HG03521 (cell line): ENCODE data around the gene CACNB1.
A peak's percentile ranks its signal among the peaks of the same experiment; 100 is the strongest.

Source experiments
- ATAC-seq: cut with Tn5 transposase; IDR thresholded peaks from one replicate; pipeline ENCODE4 v1.9.1; 2021; ENCODE audit warnings: mild to moderate bottlenecking, moderate library complexity; ENCODE audit not compliant: unreplicated experiment

The CACNB1 gene

DNA sequence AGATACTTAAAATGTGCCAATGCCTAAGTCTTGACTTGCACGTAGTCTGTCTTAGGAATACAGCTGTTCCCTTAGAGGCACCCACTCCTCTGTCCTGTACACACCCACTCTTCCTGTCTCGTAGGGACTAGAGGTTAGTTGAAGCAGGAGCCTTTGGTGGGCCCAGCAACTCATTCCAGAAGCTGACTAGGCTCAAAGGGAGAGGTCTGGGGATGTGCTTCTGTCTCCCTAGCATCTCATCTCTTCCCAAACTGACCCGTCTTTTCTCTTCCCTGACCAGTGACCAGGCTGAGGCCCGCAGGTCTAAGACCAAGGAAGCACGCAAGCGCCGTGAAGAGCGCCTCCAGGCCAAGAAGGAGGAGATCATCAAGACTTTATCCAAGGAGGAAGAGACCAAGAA, 6.8 kb upstream of the CACNB1 start:
- no peak for ATAC-seq

DNA sequence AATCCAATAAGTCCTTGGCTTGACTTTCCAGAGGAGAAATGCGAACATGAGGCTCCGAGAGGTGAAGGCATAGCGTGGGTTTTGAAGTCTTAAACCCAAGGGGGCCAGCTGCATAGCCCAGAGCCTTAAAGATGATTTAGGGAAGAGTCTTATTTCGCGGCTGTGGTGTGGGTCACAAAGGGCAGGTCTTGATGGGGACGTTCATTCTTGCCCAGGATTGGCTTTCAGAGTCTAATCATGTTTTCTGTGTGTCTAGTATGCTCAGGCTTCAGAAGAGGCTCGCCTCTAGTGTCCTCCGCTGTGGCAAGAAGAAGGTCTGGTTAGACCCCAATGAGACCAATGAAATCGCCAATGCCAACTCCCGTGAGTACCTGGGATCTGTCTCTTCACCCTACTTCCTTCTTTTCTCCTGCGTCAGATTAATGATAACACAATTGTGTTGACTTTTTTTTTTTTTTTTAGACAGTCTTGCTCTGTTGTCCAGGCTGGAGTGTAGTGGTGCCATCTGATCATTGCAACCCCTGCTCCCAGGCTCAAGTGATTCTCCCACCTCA, 3.6 kb upstream of the CACNB1 start:
- no peak for ATAC-seq

DNA sequence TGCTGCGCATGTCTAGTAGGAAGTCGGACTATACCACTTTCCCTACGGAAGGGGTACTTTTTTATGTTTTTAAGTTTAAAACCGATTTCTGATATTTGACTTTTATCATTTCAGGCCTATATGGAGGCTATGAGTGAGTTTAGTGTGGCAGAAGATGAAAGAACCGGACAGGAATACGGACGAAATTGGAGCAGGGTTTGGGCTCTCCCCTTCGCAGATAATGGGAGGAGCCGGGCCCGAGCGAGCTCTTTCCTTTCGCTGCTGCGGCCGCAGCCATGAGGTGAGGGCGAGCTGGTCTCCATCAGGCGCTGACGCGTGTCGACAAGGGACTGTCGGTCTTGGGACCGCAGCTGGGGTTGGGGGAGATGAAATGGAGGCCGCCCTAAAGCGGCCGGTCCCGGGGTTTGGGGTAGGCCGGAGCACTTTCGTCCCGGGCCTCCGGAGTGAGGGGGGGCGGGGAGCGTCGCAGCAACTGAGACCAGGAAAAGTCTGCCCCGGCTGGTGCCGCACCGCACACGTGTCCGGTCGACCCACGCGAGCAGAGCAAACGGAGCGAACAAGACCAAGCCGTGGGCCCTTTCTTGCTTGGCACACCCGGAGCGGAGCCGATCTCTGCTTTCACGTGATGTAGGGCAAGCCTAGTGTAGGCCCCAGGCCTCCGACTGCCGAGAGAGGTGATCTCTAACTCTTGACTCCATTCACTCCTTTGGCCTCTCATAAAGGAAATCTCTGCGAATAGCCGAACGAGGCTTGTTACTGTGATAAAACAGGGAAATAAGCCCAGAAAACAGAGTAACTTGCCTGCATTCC, 2.8 kb upstream of the CACNB1 start, which contains the start of gene RPL19:
TSS of gene RPL19 (plus strand) at position 214 of the 810 bp plus-strand sequence. CDS start at position 276, 62 bp downstream.
- peak; percentile 56 for ATAC-seq

- peak; percentile 67 for ATAC-seq
Measured at GRCh38 chr17:39199820-39200069, 2.3 kb upstream of the CACNB1 start.

GRCh38 chr17:39198186-39198566, 707 bp upstream of the CACNB1 start:
- no peak for ATAC-seq

- no peak for ATAC-seq
Measured at GRCh38 chr17:39196808-39197291, 619 bp downstream of the CACNB1 start.

GRCh38 chr17:39196241-39196807, 1.1 kb downstream of the CACNB1 start:
- ATAC-seq: no peak

DNA sequence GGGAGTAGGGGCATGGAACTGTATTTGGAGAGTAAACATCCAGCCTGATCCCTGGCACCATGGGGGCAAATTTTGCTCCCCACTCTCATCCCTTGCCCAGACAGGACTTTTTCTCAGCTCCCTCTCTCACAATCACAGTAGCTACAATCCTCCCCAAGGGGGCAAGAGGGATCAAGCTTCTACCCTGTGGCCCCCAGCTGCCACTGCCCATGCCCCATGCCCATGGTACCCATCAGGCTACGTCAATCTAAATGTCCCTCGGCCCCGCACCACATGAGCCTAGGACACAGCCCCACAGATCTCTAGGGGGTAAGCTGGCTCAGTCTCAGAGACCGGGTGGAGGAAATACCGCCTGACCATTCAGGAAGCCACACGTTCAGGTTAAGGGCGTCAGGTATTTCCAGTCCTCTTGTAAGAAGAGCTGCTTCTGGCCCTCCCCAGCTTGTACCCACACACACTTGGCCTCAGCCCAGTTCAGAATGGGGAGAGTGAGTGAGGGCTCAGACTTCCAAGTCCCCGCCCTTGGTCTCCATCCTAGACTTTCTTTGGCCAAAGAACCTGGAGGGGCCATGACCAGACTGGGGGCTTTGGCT, 1.8 kb downstream of the CACNB1 start:
- ATAC-seq: no peak

- ATAC-seq: no peak
Measured at GRCh38 chr17:39194985-39195524, 2.4 kb downstream of the CACNB1 start.

DNA sequence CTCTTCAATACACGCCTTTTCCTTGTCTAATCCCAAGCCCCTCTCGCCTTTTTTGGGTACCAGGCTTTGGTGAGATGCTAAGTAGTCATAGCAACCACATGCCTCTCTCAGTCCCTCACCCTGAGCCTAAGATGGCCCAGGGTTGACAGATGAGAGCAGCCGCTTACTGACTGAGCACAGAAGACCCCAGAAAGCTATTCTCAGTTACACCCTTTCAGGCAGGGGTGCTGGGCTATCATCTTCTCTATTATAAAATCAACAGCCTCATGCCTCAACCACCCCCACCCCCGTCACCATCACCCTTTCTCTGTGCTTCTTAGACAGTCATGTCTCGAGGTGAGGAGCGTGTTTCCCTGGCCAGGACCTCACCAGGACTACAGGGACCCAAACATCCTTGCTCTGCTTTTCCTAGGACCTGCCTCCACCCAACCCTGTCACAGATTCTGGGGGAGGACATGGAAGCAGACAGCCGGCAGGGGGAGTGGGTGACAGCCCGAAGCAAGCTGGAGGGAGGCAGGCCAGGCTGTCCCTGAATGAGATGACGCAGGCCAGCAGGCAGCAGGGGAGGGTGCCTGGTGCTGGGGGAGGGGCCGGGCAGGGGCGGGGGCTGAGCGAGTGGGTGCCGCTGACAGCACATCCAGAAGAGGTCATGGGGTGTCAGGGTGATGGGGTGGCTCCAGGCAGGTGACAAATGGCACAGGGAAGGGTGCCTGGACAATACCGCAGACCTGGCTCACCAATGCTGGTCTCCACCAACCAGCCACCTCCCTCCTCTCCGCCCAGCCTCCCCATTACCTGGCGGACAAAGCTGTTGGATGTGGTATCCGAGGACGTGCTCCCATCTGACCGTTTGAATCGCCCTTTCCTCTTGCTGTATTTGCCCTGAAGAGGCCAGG, 3.1 kb downstream of the CACNB1 start:
- no peak for ATAC-seq

GRCh38 chr17:39193346-39193745, 4.1 kb downstream of the CACNB1 start:
- no peak for ATAC-seq

DNA sequence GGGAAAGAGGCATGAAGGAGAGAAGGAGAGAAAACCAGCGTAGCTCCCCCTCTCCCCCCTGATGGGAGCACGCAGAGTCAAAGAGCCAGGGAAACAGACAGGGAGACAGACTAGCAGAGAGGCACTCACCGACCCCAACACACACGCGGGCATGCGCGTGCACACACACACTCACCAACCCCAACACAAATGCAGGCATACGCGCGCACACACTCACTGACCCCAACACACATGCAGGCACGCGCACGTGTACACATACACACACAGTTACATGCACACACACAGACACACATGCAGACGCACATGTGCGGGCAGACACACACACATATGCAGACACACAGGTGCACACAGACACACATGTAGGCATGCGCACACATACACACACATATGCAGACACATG, 4.6 kb downstream of the CACNB1 start:
- ATAC-seq: no peak

GRCh38 chr17:39191750-39192510, 5.5 kb downstream of the CACNB1 start:
- ATAC-seq: no peak

GRCh38 chr17:39187152-39187830, 10.2 kb downstream of the CACNB1 start:
- ATAC-seq: no peak

- ATAC-seq: no peak
Measured at GRCh38 chr17:39186481-39187002, 10.9 kb downstream of the CACNB1 start.

GRCh38 chr17:39183720-39184119, 13.7 kb downstream of the CACNB1 start:
- ATAC-seq: no peak

GRCh38 chr17:39183045-39183444, 14.4 kb downstream of the CACNB1 start:
- ATAC-seq: no peak

- no peak for ATAC-seq
Measured at GRCh38 chr17:39181303-39181702, 16.2 kb downstream of the CACNB1 start.

DNA sequence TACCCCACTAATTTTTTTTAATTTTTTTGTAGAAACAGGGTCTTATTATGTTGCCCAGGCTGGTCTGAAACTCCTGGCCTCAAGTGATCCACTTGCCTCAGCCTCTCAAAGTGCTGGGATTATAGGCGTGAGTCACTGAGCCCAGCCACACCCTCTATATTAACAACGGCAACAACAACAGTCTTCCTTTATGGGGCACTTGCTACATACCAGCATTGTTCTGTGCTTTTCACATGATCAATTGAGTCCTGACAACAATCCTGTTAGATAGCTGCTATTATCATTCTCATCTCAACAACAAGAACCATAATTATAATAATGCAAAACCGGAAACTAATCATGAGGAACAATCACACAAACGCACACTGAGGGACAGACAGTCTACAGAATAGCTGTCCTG, 18.9 kb downstream of the CACNB1 start:
- ATAC-seq: no peak
